Esophagus muscularis mucosa (tissue), 4 donors: Measurements from ENCODE around the gene PNPLA7. TPM values are rescaled to one million over a fixed set of nuclear protein-coding genes. Genes with fewer than 3 reads are reported as not detected.

Source experiments
- DNase-seq: peaks from one replicate; pipeline ENCODE4 v3.0.0-alpha.2; 2017; ENCODE audit errors: extremely low spot score
- H3K27ac ChIP-seq, 4 donors: fragments of 200-600 bp; sonication (generic); replicated peaks in 1 of 4; 1 replicate in 3 of 4; 2 replicates in 1 of 4; pipeline ENCODE4 v1.5.1; 2016 to 2019; ENCODE audit warnings: mild to moderate bottlenecking in 1 of 4
- H3K27me3 ChIP-seq, 4 donors: fragments of 200-600 bp; sonication (generic); one replicate each; pipeline versions ENCODE4 v1.5.1 to v1.6.0; 2016 to 2019
- H3K36me3 ChIP-seq, 4 donors: fragments of 200-600 bp; sonication (generic); one replicate each; pipeline ENCODE4 v1.5.1; 2016 to 2019
- H3K4me1 ChIP-seq, 4 donors: fragments of 200-600 bp; sonication (generic); one replicate each; pipeline ENCODE4 v1.5.1; 2016 to 2019
- H3K4me3 ChIP-seq, 4 donors: fragments of 200-600 bp; sonication (generic); 1 replicate in 2 of 4; 2 replicates in 2 of 4; pipeline ENCODE4 v1.5.1; 2016 to 2019; ENCODE audit warnings: mild to moderate bottlenecking in 4 of 4, moderate library complexity in 1 of 4
- H3K9me3 ChIP-seq, 4 donors: fragments of 200-600 bp; sonication (generic); 1 replicate in 3 of 4; 2 replicates in 1 of 4; pipeline ENCODE4 v1.5.1; 2016 to 2019
- EP300 ChIP-seq: sonication (generic); formaldehyde crosslinking; IDR thresholded peaks from one replicate; pipeline ENCODE4 v1.6.1; 2017; ENCODE audit warnings: antibody characterized with exemption
- POLR2A ChIP-seq: fragments of 450-650 bp; IDR thresholded peaks from one replicate; pipeline ENCODE4 v1.6.1; 2017; ENCODE audit warnings: antibody characterized with exemption, moderate library complexity, mild to moderate bottlenecking, low read depth
- POLR2AphosphoS5 ChIP-seq, 2 donors: sonication (generic); formaldehyde crosslinking; IDR thresholded peaks; one replicate each; pipeline ENCODE4 v1.6.1; 2017; ENCODE audit warnings: antibody characterized with exemption in 2 of 2
- WGBS: methylation state at CpG from one replicate; pipeline ENCODE4 v1.1.5; 2018; 5-methylcytosine and 5-hydroxymethylcytosine counted together
- intact Hi-C: fragments of 100-400 bp; cut with DNase I; formaldehyde crosslinking; loops from one replicate; pipeline ENCODE4 v1.15.1; 2023
- total RNA-seq, 4 donors: library from RNA; depleted of rRNA; stranded (reverse); fragments of >200 nt; gene quantifications; one replicate each; pipeline versions ENCODE4 v1.1.0 to v1.2.1, GENCODE V29; 2016
- TF ChIP-seq, protein P1 (sequence below), 3 experiments: fragments of 200-600 bp in 2 of 3; fragments of 450-650 bp in 1 of 3; sonication (generic) in 2 of 3; IDR thresholded peaks; one replicate each; pipeline ENCODE4 v1.5.1; 2017 to 2019; ENCODE audit warnings: antibody characterized with exemption in 3 of 3, mild to moderate bottlenecking in 2 of 3, moderate library complexity in 1 of 3

The PNPLA7 gene
- total RNA-seq, 4 donors from 2014 or later, result 3.0 to 6.2 (median 4.0) TPM

GRCh38 chr9:137431416-137431931 lies 118.7 kb downstream of the PNPLA7 start:
- intact Hi-C loops, result no loop called here
- peaks cover 0 to 16% (median 12%) of the 10 kb centered on the region in 4 donors for H3K4me1 ChIP-seq
- no peak overlapping the region for H3K27ac ChIP-seq
- no peak overlapping the region for H3K4me3 ChIP-seq
- no peaks in the 10 kb centered on the region for H3K36me3 ChIP-seq
- TF ChIP-seq POLR2AphosphoS5 (IDR thresholded peaks at IDR 0.05) (no peak), EP300 (no peak), POLR2A (no peak)
- TF ChIP-seq, protein P1, sequence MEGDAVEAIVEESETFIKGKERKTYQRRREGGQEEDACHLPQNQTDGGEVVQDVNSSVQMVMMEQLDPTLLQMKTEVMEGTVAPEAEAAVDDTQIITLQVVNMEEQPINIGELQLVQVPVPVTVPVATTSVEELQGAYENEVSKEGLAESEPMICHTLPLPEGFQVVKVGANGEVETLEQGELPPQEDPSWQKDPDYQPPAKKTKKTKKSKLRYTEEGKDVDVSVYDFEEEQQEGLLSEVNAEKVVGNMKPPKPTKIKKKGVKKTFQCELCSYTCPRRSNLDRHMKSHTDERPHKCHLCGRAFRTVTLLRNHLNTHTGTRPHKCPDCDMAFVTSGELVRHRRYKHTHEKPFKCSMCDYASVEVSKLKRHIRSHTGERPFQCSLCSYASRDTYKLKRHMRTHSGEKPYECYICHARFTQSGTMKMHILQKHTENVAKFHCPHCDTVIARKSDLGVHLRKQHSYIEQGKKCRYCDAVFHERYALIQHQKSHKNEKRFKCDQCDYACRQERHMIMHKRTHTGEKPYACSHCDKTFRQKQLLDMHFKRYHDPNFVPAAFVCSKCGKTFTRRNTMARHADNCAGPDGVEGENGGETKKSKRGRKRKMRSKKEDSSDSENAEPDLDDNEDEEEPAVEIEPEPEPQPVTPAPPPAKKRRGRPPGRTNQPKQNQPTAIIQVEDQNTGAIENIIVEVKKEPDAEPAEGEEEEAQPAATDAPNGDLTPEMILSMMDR (IDR thresholded peaks at IDR 0.05), result no peak
- no peak for DNase-seq
- WGBS, result 67% methylated on average over 9 of the region's 21 CpGs
- H3K27me3 ChIP-seq, result peaks cover 0 to 47% (median 0%) of the 10 kb centered on the region in 4 donors
- H3K9me3 ChIP-seq, result no peaks in the 10 kb centered on the region

DNA sequence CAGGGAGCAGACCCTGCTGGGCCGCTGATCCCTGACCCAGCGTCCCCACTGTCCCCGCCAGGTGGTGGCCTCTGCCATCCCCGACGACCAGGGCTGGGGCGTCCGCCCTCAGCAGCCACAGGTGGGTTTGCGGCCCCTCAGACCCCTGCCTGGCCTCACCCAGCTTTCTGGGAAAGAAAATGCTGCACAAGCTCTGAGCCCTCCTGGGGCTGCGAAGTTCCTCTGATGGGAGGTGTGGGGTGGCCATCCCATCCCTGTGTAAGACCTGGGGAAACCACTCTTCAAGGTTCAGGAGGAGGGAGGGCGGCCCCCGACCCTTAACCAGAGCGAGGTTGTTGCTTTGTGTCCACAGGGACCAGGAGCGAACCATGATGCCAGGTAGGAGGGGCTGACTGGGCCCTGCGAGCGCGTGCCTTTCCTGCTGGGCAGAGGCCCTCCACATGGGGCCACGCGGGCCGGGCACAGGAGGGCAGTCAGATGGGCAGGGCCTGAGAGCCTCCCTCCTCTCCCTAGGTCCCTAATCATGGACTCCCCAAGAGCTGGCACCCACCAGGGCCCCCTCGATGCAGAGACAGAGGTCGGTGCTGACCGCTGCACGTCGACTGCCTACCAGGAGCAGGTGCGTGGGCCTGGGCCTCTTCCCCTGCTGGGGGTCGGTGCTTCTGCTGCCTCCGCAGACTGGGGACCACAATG lies 119.3 kb downstream of the PNPLA7 start:
- intact Hi-C loops, result no loop called here

DNA sequence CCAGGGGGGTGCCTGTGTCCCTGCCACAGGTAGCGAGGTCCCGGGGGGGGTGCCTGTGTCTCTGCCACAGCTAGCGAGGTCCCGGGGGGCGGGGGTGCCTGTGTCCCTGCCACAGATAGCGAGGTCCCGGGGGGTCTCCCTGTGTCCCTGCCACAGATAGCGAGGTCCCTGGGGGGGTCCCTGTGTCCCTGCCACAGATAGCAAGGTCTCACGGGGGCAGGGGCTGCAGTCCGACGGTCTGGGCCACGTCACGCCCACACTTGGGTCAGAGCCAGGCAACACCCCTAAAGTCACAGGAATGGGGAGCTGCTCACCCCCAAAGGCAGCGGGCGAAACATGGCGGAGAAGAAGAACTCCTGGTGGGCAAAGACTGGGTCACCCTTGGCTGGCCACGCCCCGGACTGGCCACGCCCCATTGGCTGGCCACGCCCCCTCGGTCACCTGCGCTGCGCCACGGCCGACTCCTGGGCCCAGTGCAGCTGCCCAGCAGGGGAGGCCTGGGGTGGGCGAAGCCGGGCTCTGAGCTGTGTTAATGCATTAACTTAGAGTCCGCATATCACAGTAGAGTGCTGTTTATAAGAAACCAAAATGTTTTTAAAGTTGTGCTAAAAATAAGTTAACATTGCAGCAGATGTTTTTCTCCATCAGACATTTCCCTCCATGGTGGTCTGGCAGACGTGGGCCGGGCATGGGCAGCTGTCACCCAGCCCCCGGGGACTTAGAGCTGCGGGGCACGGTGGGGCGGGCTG lies 120.1 kb downstream of the PNPLA7 start:
- DNase-seq, result no peak
- Histone ChIP-seq H3K27ac (no peak overlapping the region), H3K36me3 (no peaks in the 10 kb centered on the region), H3K9me3 (no peaks in the 10 kb centered on the region), H3K4me1 (peaks cover 0 to 13% (median 4%) of the 10 kb centered on the region in 4 donors), H3K4me3 (no peak overlapping the region), H3K27me3 (peaks cover 0 to 34% (median 0%) of the 10 kb centered on the region in 4 donors)
- intact Hi-C loops, result loop anchor here (10.0 kb wide), 1 partner anchor 95 kb away; no protein-coding TSS in a partner anchor
- WGBS, result 54% methylated on average over 8 of the region's 34 CpGs
- no peak for TF ChIP-seq POLR2A
- no peak for TF ChIP-seq EP300
- TF ChIP-seq, protein P1 (IDR thresholded peaks at IDR 0.05), result no peak
- no peak for TF ChIP-seq POLR2AphosphoS5 (IDR thresholded peaks at IDR 0.05)

More for the DNA sequence above, 119.3 kb downstream of the PNPLA7 start:
- H3K27me3 ChIP-seq, result peaks cover 0 to 41% (median 0%) of the 10 kb centered on the region in 4 donors
- TF ChIP-seq POLR2AphosphoS5 (IDR thresholded peaks at IDR 0.05), result no peak
- TF ChIP-seq POLR2A, result no peak
- TF ChIP-seq EP300, result no peak
- TF ChIP-seq, protein P1 (IDR thresholded peaks at IDR 0.05), result no peak
- no peak overlapping the region for H3K4me3 ChIP-seq
- 80% methylated on average over 10 of the region's 27 CpGs for WGBS
- DNase-seq, result no peak
- no peaks in the 10 kb centered on the region for H3K9me3 ChIP-seq
- no peaks in the 10 kb centered on the region for H3K36me3 ChIP-seq
- peaks cover 0 to 10% (median 6%) of the 10 kb centered on the region in 4 donors for H3K4me1 ChIP-seq
- H3K27ac ChIP-seq, result no peak overlapping the region

GRCh38 chr9:137429546-137429890 lies 120.7 kb downstream of the PNPLA7 start:
- no peaks in the 10 kb centered on the region for H3K9me3 ChIP-seq
- H3K4me3 ChIP-seq, result no peak overlapping the region
- no peaks in the 10 kb centered on the region for H3K36me3 ChIP-seq
- TF ChIP-seq EP300 (no peak), POLR2AphosphoS5 (IDR thresholded peaks at IDR 0.05) (no peak), POLR2A (no peak)
- TF ChIP-seq, protein P1 (IDR thresholded peaks at IDR 0.05), result no peak
- intact Hi-C loops, result loop anchor here (10.0 kb wide), 1 partner anchor 95 kb away; no protein-coding TSS in a partner anchor
- peaks cover 0 to 28% (median 0%) of the 10 kb centered on the region in 4 donors for H3K27me3 ChIP-seq
- no peak overlapping the region for H3K27ac ChIP-seq
- no peak for DNase-seq
- H3K4me1 ChIP-seq, result peaks cover 0 to 15% (median 8%) of the 10 kb centered on the region in 4 donors
- WGBS, result 88% methylated on average over 12 of the region's 14 CpGs
